Endothelial cell of umbilical vein (primary cell): Measurements from ENCODE around the gene LIN7B. TPM values are rescaled to one million over a fixed set of nuclear protein-coding genes. Genes with fewer than 3 reads are reported as not detected.

Experiments
- BruUV-seq: library from RNA; stranded (reverse); fragments of 400-500 nt; replicated peaks from 2 replicates; lab custom pipeline; 2021; lab: Mats Ljungman, UMichigan
- CTCF ChIA-PET: fragments of 300-600, 350-600 bp; sonication (Branson Sonifier 250); formaldehyde crosslinking; loops from one replicate; lab custom pipeline; 2021; ENCODE audit warnings: antibody characterized with exemption, inconsistent platforms; lab: Charles Lee
- POLR2A ChIA-PET: fragments of 300-600, 350-600 bp; sonication (Branson Sonifier 250); formaldehyde crosslinking; loops from one replicate; lab custom pipeline; 2021; ENCODE audit warnings: antibody characterized with exemption, inconsistent platforms; lab: Charles Lee
- DNase-seq: peaks from one replicate; pipeline ENCODE4 v3.0.0-alpha.2; 2011; ENCODE audit warnings: low read depth, low spot score
- FAIRE-seq: peaks from 2 replicates; lab custom pipeline; 2011; peaks lifted over from hg19 to GRCh38; lab: Jason Lieb, UNC
- H2AFZ ChIP-seq: 2 replicates; pipeline ENCODE4 v1.6.0; 2012; ENCODE audit warnings: low read depth, low read length, control low read depth, inconsistent platforms
- H3K27ac ChIP-seq: 2 replicates; pipeline ENCODE4 v1.5.1; 2011; ENCODE audit warnings: low read depth, mild to moderate bottlenecking, control low read depth, low read length, moderate library complexity; ENCODE audit not compliant: insufficient read depth
- H3K27me3 ChIP-seq, 2 experiments: 2 replicates each; pipeline versions ENCODE4 v1.6.0 to v1.6.1; 2011; ENCODE audit warnings: low read length in 2 of 2, mixed read lengths in 1 of 2; ENCODE audit not compliant: control insufficient read depth in 2 of 2, insufficient read depth in 2 of 2
- H3K36me3 ChIP-seq, 2 experiments: 2 replicates in 1 of 2; 3 replicates in 1 of 2; pipeline ENCODE4 v1.5.1; 2011; ENCODE audit warnings: low read length in 2 of 2, mild to moderate bottlenecking in 1 of 2, moderate library complexity in 1 of 2; ENCODE audit not compliant: control insufficient read depth in 2 of 2, insufficient read depth in 2 of 2; ENCODE audit errors: extremely low read depth in 1 of 2
- H3K4me1 ChIP-seq: 3 replicates; pipeline ENCODE4 v1.5.1; 2011; ENCODE audit warnings: mild to moderate bottlenecking, low read length; ENCODE audit not compliant: control insufficient read depth, insufficient read depth; ENCODE audit errors: extremely low read depth
- H3K4me2 ChIP-seq: 2 replicates; pipeline ENCODE4 v1.6.1; 2011; ENCODE audit warnings: low read length, control low read depth, mixed read lengths; ENCODE audit not compliant: insufficient read depth
- H3K4me3 ChIP-seq, 3 experiments: fragments of 200-600 bp in 1 of 3; sonication (generic), shearing (Covaris generic) in 1 of 3; replicated peaks in 1 of 3; 2 replicates each; pipeline ENCODE4 v1.5.1; 2011 to 2016; ENCODE audit warnings: control low read depth in 3 of 3, low read length in 3 of 3, mild to moderate bottlenecking in 2 of 3, inconsistent platforms in 1 of 3, low read depth in 1 of 3, moderate library complexity in 1 of 3; ENCODE audit not compliant: insufficient read depth in 1 of 3
- H3K79me2 ChIP-seq: 2 replicates; pipeline ENCODE4 v1.6.0; 2012; ENCODE audit warnings: low read length, inconsistent platforms; ENCODE audit not compliant: control insufficient read depth, insufficient read depth
- H3K9ac ChIP-seq: replicated peaks from 2 replicates; pipeline ENCODE3; 2011; ENCODE audit warnings: low read length, control low read depth; ENCODE audit not compliant: insufficient read depth; ENCODE audit errors: extremely low read depth
- H3K9me1 ChIP-seq: replicated peaks from 3 replicates; pipeline ENCODE4 v1.6.0; 2011; ENCODE audit warnings: mild to moderate bottlenecking, low read length; ENCODE audit not compliant: control insufficient read depth, insufficient read depth; ENCODE audit errors: extremely low read depth
- H3K9me3 ChIP-seq: replicated peaks from 2 replicates; pipeline ENCODE4 v1.5.1; 2012; ENCODE audit warnings: low read length, inconsistent platforms; ENCODE audit not compliant: control insufficient read depth, insufficient read depth
- H4K20me1 ChIP-seq: replicated peaks from 2 replicates; pipeline ENCODE3; 2011; ENCODE audit warnings: mild to moderate bottlenecking, low read length; ENCODE audit not compliant: control insufficient read depth, insufficient read depth; ENCODE audit errors: extremely low read depth
- EZH2 ChIP-seq: IDR thresholded peaks from 2 replicates; pipeline ENCODE4 v1.6.1; 2012; ENCODE audit warnings: borderline replicate concordance, low read depth, mild to moderate bottlenecking, moderate library complexity, low read length, inconsistent platforms; ENCODE audit not compliant: severe bottlenecking
- FOS ChIP-seq: IDR thresholded peaks from 2 replicates; pipeline ENCODE4 v1.6.1; 2011; ENCODE audit warnings: mild to moderate bottlenecking, low read length, moderate library complexity, borderline replicate concordance; ENCODE audit not compliant: insufficient read depth
- GATA2 ChIP-seq: IDR thresholded peaks from 2 replicates; pipeline ENCODE4 v1.7.0; 2011; ENCODE audit warnings: low read depth, mild to moderate bottlenecking, moderate library complexity, mixed read lengths, low read length; ENCODE audit not compliant: insufficient read length, insufficient read depth
- JUN ChIP-seq: IDR thresholded peaks from 2 replicates; pipeline ENCODE4 v1.6.1; 2011; ENCODE audit warnings: borderline replicate concordance, low read depth; ENCODE audit not compliant: insufficient read length, insufficient read depth
- MYC ChIP-seq: IDR thresholded peaks from one replicate; pipeline ENCODE4 v1.6.1; 2011; ENCODE audit warnings: mild to moderate bottlenecking, low read depth, low read length
- POLR2A ChIP-seq: IDR thresholded peaks from 2 replicates; pipeline ENCODE4 v1.6.1; 2012; ENCODE audit warnings: low read depth, mild to moderate bottlenecking, control low read depth, low read length
- POLR2AphosphoS5 ChIP-seq: IDR thresholded peaks from 2 replicates; pipeline ENCODE4 v1.6.1; 2012; ENCODE audit warnings: low read depth, mild to moderate bottlenecking, control low read depth, low read length, moderate library complexity; ENCODE audit not compliant: insufficient read depth
- dilution Hi-C: fragments of 300-500 bp; cut with MboI; formaldehyde crosslinking; loops from one replicate; pipeline ENCODE4 v1.15.0; 2019; ENCODE audit warnings: low sequenced_read_pairs; ENCODE audit not compliant: extremely low pct_ligation_motif_present
- intact Hi-C: fragments of 100-400 bp; cut with micrococcal nuclease; formaldehyde crosslinking; loops from one replicate; pipeline ENCODE4 v1.10.0; 2022
- polyA plus RNA-seq, 4 experiments: library from polyadenylated mRNA; depleted of rRNA in 3 of 4; stranded (reverse) in 3 of 4; unstranded in 1 of 4; fragments of >200 nt; gene quantifications; 2 replicates each; pipeline versions ENCODE4 v1.2.1 to v1.2.3, GENCODE V29; 2011 to 2012; ENCODE audit warnings: missing spikeins in 1 of 4
- total RNA-seq: library from RNA; stranded (reverse); gene quantifications from 2 replicates; pipeline ENCODE4 v1.2.3, GENCODE V29; 2021
- TF ChIP-seq, protein P1 (sequence below): IDR thresholded peaks from 2 replicates; pipeline ENCODE4 v1.6.1; 2011; ENCODE audit not compliant: insufficient read depth, insufficient read length
- TF ChIP-seq, protein P2 (sequence below), 2 donors: IDR thresholded peaks; 1 replicate in 1 of 2; 2 replicates in 1 of 2; pipeline ENCODE4 v1.5.1; 2011; ENCODE audit warnings: low read length in 2 of 2, mild to moderate bottlenecking in 2 of 2, moderate library complexity in 2 of 2, control low read depth in 1 of 2, inconsistent platforms in 1 of 2, low read depth in 1 of 2; ENCODE audit not compliant: insufficient read depth in 1 of 2; ENCODE audit errors: extremely low read depth in 1 of 2

Gene LIN7B
- total and polyA plus RNA-seq, 2 donors (not counting 3 experiments of a cell fraction or from before 2014, with no cell fraction given): 2.2 to 4.2 TPM

- POLR2A ChIA-PET: interaction anchor here (0.5 kb wide), 1 partner anchor 441 kb away, joined by 3 read pairs; no protein-coding TSS in a partner anchor
- Histone ChIP-seq H3K4me2 (no peak overlapping the region), H3K79me2 (no peaks in the 10 kb centered on the region), H3K4me3 (no peak overlapping the region), H3K27me3 (peaks cover 4 to 5% of the 10 kb centered on the region in 2 experiments), H3K9me1 (no peaks in the 10 kb centered on the region), H3K36me3 (no peaks in the 10 kb centered on the region), H3K4me1 (peaks cover 24% of the 10 kb centered on the region), H3K9me3 (no peaks in the 10 kb centered on the region), H3K9ac (no peak overlapping the region), H3K27ac (no peak overlapping the region), H4K20me1 (no peaks in the 10 kb centered on the region), H2AFZ (no peak overlapping the region)
- FAIRE-seq (no peak), DNase-seq (peak; percentile 29)
- intact Hi-C loops: loop anchor here (2.0 to 10.0 kb wide), 3 partner anchors 47 to 157 kb away; partner anchors contain the start of genes GYS1 and RUVBL2
- no TSS peak for BruUV-seq
- CTCF ChIA-PET: interaction anchor here (0.6 to 4.1 kb wide), 9 partner anchors 14 to 121 kb away, joined by 3 to 56 read pairs (median 7); partner anchors contain the start of genes LIN7B and PPFIA3
- TF ChIP-seq JUN (no peak), FOS (no peak), POLR2A (no peak)
- TF ChIP-seq, protein P1, sequence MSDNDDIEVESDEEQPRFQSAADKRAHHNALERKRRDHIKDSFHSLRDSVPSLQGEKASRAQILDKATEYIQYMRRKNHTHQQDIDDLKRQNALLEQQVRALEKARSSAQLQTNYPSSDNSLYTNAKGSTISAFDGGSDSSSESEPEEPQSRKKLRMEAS: peak; percentile 69
- dilution Hi-C loops: no loop called here
Measured at GRCh38 chr19:49151267-49152118, 37.3 kb downstream of the LIN7B start.

GRCh38 chr19:49152119-49152550 is 38.0 kb downstream of the LIN7B start:
- no TSS peak for BruUV-seq

More at GRCh38 chr19:49152119-49152550, 38.0 kb downstream of the LIN7B start:
- H3K9me1 ChIP-seq: no peaks in the 10 kb centered on the region
- no peaks in the 10 kb centered on the region for H3K36me3 ChIP-seq
- dilution Hi-C loops: no loop called here
- H3K4me1 ChIP-seq: peaks cover 24% of the 10 kb centered on the region
- ChIA-PET POLR2A (no interaction called here), CTCF (interaction anchor here (1.0 to 3.7 kb wide), 4 partner anchors 13 to 56 kb away, joined by 3 to 21 read pairs (median 5); no protein-coding TSS in a partner anchor)
- peaks cover 3 to 4% of the 10 kb centered on the region in 2 experiments for H3K27me3 ChIP-seq
- H3K4me3 ChIP-seq: no peak overlapping the region
- intact Hi-C loops: loop anchor here (10.0 kb wide), 1 partner anchor 157 kb away; the partner anchor contains the start of genes GYS1 and RUVBL2
- no peak for DNase-seq
- no peak for FAIRE-seq
- H4K20me1 ChIP-seq: no peaks in the 10 kb centered on the region
- TF ChIP-seq MYC (no peak), POLR2A (no peak), FOS (no peak), EZH2 (no peak), POLR2AphosphoS5 (no peak), GATA2 (no peak), JUN (no peak)
- TF ChIP-seq, protein P1: no peak
- TF ChIP-seq, protein P2, sequence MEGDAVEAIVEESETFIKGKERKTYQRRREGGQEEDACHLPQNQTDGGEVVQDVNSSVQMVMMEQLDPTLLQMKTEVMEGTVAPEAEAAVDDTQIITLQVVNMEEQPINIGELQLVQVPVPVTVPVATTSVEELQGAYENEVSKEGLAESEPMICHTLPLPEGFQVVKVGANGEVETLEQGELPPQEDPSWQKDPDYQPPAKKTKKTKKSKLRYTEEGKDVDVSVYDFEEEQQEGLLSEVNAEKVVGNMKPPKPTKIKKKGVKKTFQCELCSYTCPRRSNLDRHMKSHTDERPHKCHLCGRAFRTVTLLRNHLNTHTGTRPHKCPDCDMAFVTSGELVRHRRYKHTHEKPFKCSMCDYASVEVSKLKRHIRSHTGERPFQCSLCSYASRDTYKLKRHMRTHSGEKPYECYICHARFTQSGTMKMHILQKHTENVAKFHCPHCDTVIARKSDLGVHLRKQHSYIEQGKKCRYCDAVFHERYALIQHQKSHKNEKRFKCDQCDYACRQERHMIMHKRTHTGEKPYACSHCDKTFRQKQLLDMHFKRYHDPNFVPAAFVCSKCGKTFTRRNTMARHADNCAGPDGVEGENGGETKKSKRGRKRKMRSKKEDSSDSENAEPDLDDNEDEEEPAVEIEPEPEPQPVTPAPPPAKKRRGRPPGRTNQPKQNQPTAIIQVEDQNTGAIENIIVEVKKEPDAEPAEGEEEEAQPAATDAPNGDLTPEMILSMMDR (IDR thresholded peaks at IDR 0.05; ENCODE audit: extremely low read depth in 1 of 2, insufficient read depth in 1 of 2, low read depth in 1 of 2, low read length in 2 of 2): no peak
- no peaks in the 10 kb centered on the region for H3K79me2 ChIP-seq
- no peak overlapping the region for H3K9ac ChIP-seq
- H3K27ac ChIP-seq: no peak overlapping the region
- H3K9me3 ChIP-seq: no peaks in the 10 kb centered on the region
- H2AFZ ChIP-seq: no peak overlapping the region
- no peak overlapping the region for H3K4me2 ChIP-seq
